ENCODE results near the gene PCDHB15.

The PCDHB15 gene

DNA sequence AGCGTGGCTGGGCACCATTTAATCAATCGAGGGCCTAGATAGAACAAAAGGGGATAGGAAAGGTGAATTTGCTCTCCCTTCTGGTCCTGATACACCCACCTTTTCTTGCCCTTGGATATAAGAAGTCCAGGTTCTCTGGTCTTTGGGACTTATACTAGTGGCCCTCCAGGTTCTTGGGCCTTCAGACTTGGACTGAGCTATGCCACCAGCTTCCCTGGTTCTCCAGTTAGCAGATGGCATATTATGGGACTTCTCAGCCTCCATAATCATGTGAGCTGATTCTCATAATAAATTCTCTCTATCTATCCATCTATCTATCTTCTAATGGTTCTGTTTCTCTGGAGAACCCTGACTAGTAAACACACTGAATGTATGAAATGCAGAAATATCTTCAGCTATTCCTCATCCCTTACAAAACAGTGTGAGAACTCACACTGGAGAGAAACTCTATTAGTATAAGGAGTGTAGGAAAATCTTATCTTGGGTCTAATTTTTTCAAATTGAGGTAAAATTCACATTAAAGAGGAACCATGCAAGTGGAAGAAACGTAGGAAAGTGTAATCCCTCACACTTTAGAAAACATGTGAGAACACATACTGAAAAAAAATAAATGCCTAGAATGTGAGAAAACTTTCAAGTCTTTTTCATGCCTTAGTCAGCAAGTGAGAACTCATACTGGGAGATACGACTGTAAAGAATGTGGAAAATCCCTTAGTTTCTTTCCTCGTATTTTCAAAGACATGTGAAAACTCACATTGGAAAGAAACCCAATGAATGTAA, 15.5 kb downstream of the PCDHB15 start:
- Mint-ChIP-seq H3K27ac (ENCODE audit: low read depth) (no peak overlapping the region), H3K9me3 (peaks cover 14% of the 10 kb centered on the region), H3K36me3 (ENCODE audit: insufficient read depth) (no peaks in the 10 kb centered on the region), H3K4me3 (no peak overlapping the region), H3K4me1 (no peaks in the 10 kb centered on the region), H3K27me3 (no peaks in the 10 kb centered on the region)
- DNase-seq (ENCODE audit: low spot score in 2 of 2) (no peak), ATAC-seq (replicated peaks; ENCODE audit: extremely low read depth, poor library complexity, severe bottlenecking) (no peak)

DNA sequence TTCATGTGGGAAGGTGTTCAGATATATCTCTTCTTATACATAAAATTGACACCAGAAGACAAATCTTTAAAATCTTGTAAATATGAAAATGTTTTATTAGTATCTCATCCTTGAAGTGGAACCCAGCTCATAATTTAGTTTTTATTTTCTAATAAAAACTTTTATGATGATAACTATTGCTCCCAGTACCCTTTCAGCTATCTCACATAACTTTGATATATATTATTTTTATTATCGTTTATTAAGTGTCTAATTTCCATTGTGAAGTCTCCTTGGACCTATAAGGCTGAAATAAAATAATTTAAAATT, 16.0 kb downstream of the PCDHB15 start:
- Mint-ChIP-seq H3K36me3 (ENCODE audit: insufficient read depth) (no peaks in the 10 kb centered on the region), H3K27ac (ENCODE audit: low read depth) (no peak overlapping the region), H3K4me1 (no peaks in the 10 kb centered on the region), H3K4me3 (no peak overlapping the region), H3K9me3 (peaks cover 18% of the 10 kb centered on the region), H3K27me3 (no peaks in the 10 kb centered on the region)
- DNase-seq (ENCODE audit: low spot score in 2 of 2) (no peak), ATAC-seq (replicated peaks; ENCODE audit: extremely low read depth, poor library complexity, severe bottlenecking) (no peak)

DNA sequence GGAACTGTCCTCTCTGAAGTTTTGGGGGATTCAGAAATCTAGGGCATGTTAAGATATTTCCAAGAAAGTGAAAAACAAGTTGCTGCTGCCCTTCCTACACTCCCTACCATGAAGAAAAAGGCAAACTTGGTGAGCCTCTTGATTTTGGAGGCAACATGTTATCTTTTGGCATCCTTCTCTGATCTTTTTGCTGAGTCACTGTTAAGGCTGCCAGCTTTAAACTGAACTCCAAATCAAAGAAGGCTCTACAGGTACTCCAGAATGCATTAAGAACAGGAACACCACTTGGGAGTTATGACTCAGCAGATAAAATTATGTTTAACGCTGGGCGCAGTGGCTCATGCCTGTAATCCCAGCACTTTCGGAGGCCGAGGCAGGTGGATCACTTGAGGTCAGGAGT, 24.0 kb downstream of the PCDHB15 start:
- Mint-ChIP-seq H3K4me1 (no peaks in the 10 kb centered on the region), H3K9me3 (peaks cover 44% of the 10 kb centered on the region), H3K36me3 (ENCODE audit: insufficient read depth) (peaks cover 1% of the 10 kb centered on the region), H3K27me3 (no peaks in the 10 kb centered on the region), H3K27ac (ENCODE audit: low read depth) (no peak overlapping the region), H3K4me3 (no peak overlapping the region)
- no peak for DNase-seq (ENCODE audit: low spot score in 2 of 2)
- no peak for ATAC-seq (replicated peaks; ENCODE audit: extremely low read depth, poor library complexity, severe bottlenecking)

DNA sequence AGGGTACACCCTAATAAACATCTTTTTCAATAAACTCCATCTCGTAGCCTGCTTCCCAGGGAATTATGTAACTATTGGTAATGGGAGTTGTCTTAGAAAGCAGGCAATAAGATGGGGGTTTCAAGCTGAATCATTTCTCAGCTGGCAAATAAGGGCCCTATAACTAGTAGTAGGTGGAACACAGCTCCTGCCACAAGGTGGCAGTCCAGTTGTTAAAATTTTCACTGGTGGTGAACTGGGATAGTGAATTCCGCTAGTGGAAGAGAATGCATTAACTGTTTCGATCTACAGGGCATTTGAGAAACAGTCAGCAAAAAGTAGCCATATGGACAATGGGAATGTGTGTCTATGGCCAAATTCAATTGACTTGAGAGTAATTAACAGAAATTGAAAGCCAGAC, 27.7 kb downstream of the PCDHB15 start:
- H3K27me3 Mint-ChIP-seq = no peaks in the 10 kb centered on the region
- H3K36me3 Mint-ChIP-seq (ENCODE audit: insufficient read depth) = peaks cover 1% of the 10 kb centered on the region
- no peak overlapping the region for H3K4me3 Mint-ChIP-seq
- H3K4me1 Mint-ChIP-seq = no peaks in the 10 kb centered on the region
- peaks cover 51% of the 10 kb centered on the region for H3K9me3 Mint-ChIP-seq
- ATAC-seq (replicated peaks; ENCODE audit: extremely low read depth, poor library complexity, severe bottlenecking) = no peak
- H3K27ac Mint-ChIP-seq (ENCODE audit: low read depth) = no peak overlapping the region
- DNase-seq (ENCODE audit: low spot score in 2 of 2) = no peak

DNA sequence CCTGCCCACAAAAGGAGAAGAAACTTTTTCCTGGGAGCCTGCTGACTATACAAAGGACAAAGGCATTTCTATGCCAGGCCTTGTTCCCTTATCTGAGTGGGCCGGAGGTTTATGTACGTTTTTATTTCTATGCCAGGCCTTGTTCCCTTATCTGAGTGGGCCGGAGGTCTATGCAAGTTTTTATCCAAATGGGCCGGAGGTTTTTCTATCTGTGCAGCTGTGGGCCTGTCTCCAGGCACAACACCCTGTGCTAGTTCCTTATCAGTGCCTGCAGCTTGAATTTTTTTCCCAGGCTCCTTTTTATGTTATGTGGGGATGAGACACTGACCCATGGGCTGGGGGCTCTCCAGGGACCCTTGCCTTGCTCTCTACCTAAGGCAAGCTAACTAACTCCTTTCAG, 53.2 kb downstream of the PCDHB15 start:
- no peak overlapping the region for H3K4me3 Mint-ChIP-seq
- no peak for DNase-seq (ENCODE audit: low spot score in 2 of 2)
- H3K4me1 Mint-ChIP-seq = peaks cover 13% of the 10 kb centered on the region
- peaks cover 29% of the 10 kb centered on the region for H3K9me3 Mint-ChIP-seq
- H3K36me3 Mint-ChIP-seq (ENCODE audit: insufficient read depth) = peaks cover 2% of the 10 kb centered on the region
- no peaks in the 10 kb centered on the region for H3K27me3 Mint-ChIP-seq
- no peak overlapping the region for H3K27ac Mint-ChIP-seq (ENCODE audit: low read depth)
- no peak for ATAC-seq (replicated peaks; ENCODE audit: extremely low read depth, poor library complexity, severe bottlenecking)
